HL-60 (cell line): ENCODE measurements around the gene IVD.

Experiments
- POLR2AphosphoS5 ChIP-seq: IDR thresholded peaks from 2 replicates; pipeline ENCODE4 v1.6.1; 2012; ENCODE audit warnings: low read depth
- SPI1 ChIP-seq: IDR thresholded peaks from 2 replicates; pipeline ENCODE4 v1.6.1; 2012; ENCODE audit warnings: low read depth, mild to moderate bottlenecking, borderline replicate concordance
- TF ChIP-seq, protein P1 (sequence below): IDR thresholded peaks from 2 replicates; pipeline ENCODE4 v1.6.1; 2012; ENCODE audit warnings: low read depth; ENCODE audit not compliant: insufficient replicate concordance
- TF ChIP-seq, protein P2 (sequence below): IDR thresholded peaks from one replicate; pipeline ENCODE4 v1.5.1; 2011; ENCODE audit warnings: low read length, control low read depth, inconsistent platforms; ENCODE audit not compliant: insufficient read depth

DNA sequence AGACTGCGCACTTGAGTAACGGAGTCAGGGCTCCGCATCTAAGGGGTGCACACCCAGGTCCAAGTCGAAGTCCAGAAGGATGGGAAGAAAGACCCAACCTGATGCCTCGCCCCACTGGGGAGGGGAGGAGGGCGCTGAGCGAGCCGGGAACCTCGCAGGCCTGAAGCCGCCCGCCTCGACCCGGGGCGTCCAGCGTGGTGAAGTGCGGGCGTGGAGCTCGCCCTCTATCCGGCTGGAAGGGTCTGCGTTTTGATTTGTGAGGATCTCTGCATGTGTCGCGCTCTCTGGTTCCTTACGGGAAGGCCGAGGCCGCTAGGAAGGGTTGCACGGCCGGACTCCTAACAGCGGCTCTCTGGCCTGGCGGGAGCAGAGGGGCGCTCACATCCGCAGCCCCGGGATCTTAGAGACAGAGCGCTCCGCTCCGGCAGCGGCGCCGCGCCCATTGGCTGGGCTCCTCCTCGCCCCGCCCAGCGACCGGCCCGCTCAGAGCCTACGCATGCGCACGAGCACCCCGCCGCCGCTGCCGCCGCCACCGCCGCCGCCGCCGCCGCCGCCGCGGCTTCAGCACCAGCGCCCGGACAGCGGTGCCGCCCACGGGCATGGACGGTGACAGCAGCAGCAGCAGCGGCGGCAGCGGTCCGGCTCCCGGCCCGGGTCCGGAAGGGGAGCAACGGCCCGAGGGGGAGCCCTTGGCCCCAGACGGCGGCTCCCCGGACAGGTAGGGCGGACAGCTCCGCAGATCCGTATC, 47.7 kb upstream of the IVD start, which contains the start of gene DISP2:
- TF ChIP-seq, protein P1, sequence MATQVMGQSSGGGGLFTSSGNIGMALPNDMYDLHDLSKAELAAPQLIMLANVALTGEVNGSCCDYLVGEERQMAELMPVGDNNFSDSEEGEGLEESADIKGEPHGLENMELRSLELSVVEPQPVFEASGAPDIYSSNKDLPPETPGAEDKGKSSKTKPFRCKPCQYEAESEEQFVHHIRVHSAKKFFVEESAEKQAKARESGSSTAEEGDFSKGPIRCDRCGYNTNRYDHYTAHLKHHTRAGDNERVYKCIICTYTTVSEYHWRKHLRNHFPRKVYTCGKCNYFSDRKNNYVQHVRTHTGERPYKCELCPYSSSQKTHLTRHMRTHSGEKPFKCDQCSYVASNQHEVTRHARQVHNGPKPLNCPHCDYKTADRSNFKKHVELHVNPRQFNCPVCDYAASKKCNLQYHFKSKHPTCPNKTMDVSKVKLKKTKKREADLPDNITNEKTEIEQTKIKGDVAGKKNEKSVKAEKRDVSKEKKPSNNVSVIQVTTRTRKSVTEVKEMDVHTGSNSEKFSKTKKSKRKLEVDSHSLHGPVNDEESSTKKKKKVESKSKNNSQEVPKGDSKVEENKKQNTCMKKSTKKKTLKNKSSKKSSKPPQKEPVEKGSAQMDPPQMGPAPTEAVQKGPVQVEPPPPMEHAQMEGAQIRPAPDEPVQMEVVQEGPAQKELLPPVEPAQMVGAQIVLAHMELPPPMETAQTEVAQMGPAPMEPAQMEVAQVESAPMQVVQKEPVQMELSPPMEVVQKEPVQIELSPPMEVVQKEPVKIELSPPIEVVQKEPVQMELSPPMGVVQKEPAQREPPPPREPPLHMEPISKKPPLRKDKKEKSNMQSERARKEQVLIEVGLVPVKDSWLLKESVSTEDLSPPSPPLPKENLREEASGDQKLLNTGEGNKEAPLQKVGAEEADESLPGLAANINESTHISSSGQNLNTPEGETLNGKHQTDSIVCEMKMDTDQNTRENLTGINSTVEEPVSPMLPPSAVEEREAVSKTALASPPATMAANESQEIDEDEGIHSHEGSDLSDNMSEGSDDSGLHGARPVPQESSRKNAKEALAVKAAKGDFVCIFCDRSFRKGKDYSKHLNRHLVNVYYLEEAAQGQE, result peak; percentile 93
- TF ChIP-seq, protein P2, sequence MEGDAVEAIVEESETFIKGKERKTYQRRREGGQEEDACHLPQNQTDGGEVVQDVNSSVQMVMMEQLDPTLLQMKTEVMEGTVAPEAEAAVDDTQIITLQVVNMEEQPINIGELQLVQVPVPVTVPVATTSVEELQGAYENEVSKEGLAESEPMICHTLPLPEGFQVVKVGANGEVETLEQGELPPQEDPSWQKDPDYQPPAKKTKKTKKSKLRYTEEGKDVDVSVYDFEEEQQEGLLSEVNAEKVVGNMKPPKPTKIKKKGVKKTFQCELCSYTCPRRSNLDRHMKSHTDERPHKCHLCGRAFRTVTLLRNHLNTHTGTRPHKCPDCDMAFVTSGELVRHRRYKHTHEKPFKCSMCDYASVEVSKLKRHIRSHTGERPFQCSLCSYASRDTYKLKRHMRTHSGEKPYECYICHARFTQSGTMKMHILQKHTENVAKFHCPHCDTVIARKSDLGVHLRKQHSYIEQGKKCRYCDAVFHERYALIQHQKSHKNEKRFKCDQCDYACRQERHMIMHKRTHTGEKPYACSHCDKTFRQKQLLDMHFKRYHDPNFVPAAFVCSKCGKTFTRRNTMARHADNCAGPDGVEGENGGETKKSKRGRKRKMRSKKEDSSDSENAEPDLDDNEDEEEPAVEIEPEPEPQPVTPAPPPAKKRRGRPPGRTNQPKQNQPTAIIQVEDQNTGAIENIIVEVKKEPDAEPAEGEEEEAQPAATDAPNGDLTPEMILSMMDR, result no peak
- TF ChIP-seq POLR2AphosphoS5, result no peak
- TF ChIP-seq SPI1, result no peak
